OCI-LY1 (cell line): ENCODE results near the gene CD109.
"Not testable (repeated sequence)": the region's sequence is repeated elsewhere in the genome, so short reads cannot be mapped to it uniquely, and the experiment has no call there.

Source experiments
- H2AFZ ChIP-seq: fragments of 200-600 bp; sonication (generic), shearing (Covaris generic); 2 replicates; pipeline ENCODE4 v1.6.0; 2014; ENCODE audit warnings: antibody characterized with exemption, mild to moderate bottlenecking, low read length
- H3F3A ChIP-seq: fragments of 200-600 bp; sonication (generic), shearing (Covaris generic); 2 replicates; pipeline ENCODE4 v1.6.0; 2014; ENCODE audit warnings: mild to moderate bottlenecking, antibody characterized with exemption, low read length, moderate library complexity; ENCODE audit not compliant: insufficient read depth
- H3K27ac ChIP-seq: fragments of 200-600 bp; sonication (generic); 2 replicates; pipeline ENCODE4 v1.5.1; 2014; ENCODE audit warnings: low read length, mixed run types, mild to moderate bottlenecking, low read depth; ENCODE audit not compliant: poor library complexity, severe bottlenecking
- H3K27me3 ChIP-seq: fragments of 200-600 bp; sonication (generic); 2 replicates; pipeline ENCODE4 v1.6.0; 2014; ENCODE audit warnings: antibody characterized with exemption, mild to moderate bottlenecking, low read length, moderate library complexity; ENCODE audit not compliant: insufficient read depth
- H3K36me3 ChIP-seq: fragments of 200-600 bp; sonication (generic); 2 replicates; pipeline ENCODE4 v1.6.1; 2014; ENCODE audit warnings: mild to moderate bottlenecking, antibody characterized with exemption, low read length, moderate library complexity, mixed read lengths; ENCODE audit not compliant: insufficient read depth
- H3K4me1 ChIP-seq: fragments of 200-600 bp; sonication (generic); 2 replicates; pipeline ENCODE4 v1.5.1; 2014; ENCODE audit warnings: mild to moderate bottlenecking, low read length, moderate library complexity; ENCODE audit not compliant: insufficient read depth, severe bottlenecking
- H3K4me2 ChIP-seq: fragments of 200-600 bp; sonication (generic), shearing (Covaris generic); 2 replicates; pipeline ENCODE4 v1.6.1; 2014; ENCODE audit warnings: low read length
- H3K4me3 ChIP-seq: fragments of 200-600 bp; sonication (generic); 2 replicates; pipeline ENCODE4 v1.5.1; 2014; ENCODE audit warnings: low read length, low read depth, mild to moderate bottlenecking, mixed read lengths; ENCODE audit not compliant: poor library complexity, severe bottlenecking
- H3K79me2 ChIP-seq: fragments of 200-600 bp; shearing (Covaris generic); 2 replicates; pipeline ENCODE4 v1.6.1; 2016; ENCODE audit warnings: mixed run types, low read length, mixed read lengths; ENCODE audit not compliant: insufficient read depth
- H3K9ac ChIP-seq: fragments of 200-600 bp; sonication (generic), shearing (Covaris generic); 2 replicates; pipeline ENCODE4 v1.6.1; 2014; ENCODE audit warnings: mild to moderate bottlenecking, low read length, mixed read lengths
- H3K9me2 ChIP-seq: fragments of 200-600 bp; sonication (generic), shearing (Covaris generic); 2 replicates; pipeline ENCODE4 v1.6.1; 2014; ENCODE audit warnings: low read depth, mild to moderate bottlenecking, low read length, mixed read lengths
- H3K9me3 ChIP-seq: fragments of 200-600 bp; shearing (Covaris generic); 2 replicates; pipeline ENCODE4 v1.6.1; 2014; ENCODE audit warnings: low read length, mixed read lengths
- H4K20me1 ChIP-seq: fragments of 200-600 bp; sonication (generic), shearing (Covaris generic); 2 replicates; pipeline ENCODE4 v1.6.0; 2016; ENCODE audit warnings: mild to moderate bottlenecking, low read length; ENCODE audit not compliant: insufficient read depth
- EZH2 ChIP-seq: fragments of 200-600 bp; sonication (generic), shearing (Covaris generic); IDR thresholded peaks from 2 replicates; pipeline ENCODE4 v1.8.0; 2017; ENCODE audit warnings: borderline replicate concordance, mixed run types, mild to moderate bottlenecking, antibody characterized with exemption, low read length, moderate library complexity, mixed read lengths
- TF ChIP-seq, protein P1 (sequence below): fragments of 200-600 bp; sonication (generic), shearing (Covaris generic); IDR thresholded peaks from 2 replicates; pipeline ENCODE4 v1.5.1; 2017; ENCODE audit warnings: mild to moderate bottlenecking, antibody characterized with exemption, low read length, moderate library complexity, mixed read lengths

Gene CD109

GRCh38 chr6:73679009-73679408, 17.0 kb upstream of the CD109 start:
- Histone ChIP-seq H3K36me3 (no peaks in the 10 kb centered on the region), H4K20me1 (no peaks in the 10 kb centered on the region), H3K4me1 (no peaks in the 10 kb centered on the region), H3K79me2 (no peaks in the 10 kb centered on the region), H3K4me2 (no peak overlapping the region), H3K4me3 (no peak overlapping the region), H3F3A (no peaks in the 10 kb centered on the region), H3K9ac (no peak overlapping the region), H3K27ac (no peak overlapping the region), H3K9me3 (no peaks in the 10 kb centered on the region), H3K27me3 (no peaks in the 10 kb centered on the region), H3K9me2 (no peaks in the 10 kb centered on the region), H2AFZ (no peak overlapping the region)
- TF ChIP-seq, protein P1, sequence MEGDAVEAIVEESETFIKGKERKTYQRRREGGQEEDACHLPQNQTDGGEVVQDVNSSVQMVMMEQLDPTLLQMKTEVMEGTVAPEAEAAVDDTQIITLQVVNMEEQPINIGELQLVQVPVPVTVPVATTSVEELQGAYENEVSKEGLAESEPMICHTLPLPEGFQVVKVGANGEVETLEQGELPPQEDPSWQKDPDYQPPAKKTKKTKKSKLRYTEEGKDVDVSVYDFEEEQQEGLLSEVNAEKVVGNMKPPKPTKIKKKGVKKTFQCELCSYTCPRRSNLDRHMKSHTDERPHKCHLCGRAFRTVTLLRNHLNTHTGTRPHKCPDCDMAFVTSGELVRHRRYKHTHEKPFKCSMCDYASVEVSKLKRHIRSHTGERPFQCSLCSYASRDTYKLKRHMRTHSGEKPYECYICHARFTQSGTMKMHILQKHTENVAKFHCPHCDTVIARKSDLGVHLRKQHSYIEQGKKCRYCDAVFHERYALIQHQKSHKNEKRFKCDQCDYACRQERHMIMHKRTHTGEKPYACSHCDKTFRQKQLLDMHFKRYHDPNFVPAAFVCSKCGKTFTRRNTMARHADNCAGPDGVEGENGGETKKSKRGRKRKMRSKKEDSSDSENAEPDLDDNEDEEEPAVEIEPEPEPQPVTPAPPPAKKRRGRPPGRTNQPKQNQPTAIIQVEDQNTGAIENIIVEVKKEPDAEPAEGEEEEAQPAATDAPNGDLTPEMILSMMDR: no peak
- no peak for TF ChIP-seq EZH2

DNA sequence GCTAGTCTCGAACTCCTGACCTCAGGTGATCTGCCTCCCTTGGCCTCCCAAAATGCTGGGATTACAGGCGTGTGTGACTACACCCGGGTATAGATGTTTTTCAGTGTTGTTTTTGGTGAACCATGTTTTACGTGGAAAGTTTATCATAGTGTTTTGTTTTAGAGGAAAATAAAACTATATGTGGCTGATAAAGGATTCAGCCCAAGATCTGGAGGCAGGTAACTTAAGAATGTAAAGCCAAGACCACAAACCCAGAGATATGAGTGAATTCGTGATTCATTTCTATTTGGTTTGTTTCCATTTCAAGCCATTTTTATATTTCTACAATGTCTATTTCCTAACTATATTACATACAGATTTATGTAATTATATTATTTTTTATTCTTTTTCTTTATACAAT, 16.2 kb upstream of the CD109 start:
- H3K27ac ChIP-seq, H3K36me3 ChIP-seq, H3K4me1 ChIP-seq, H3K79me2 ChIP-seq, H3K27me3 ChIP-seq, H3K9me2 ChIP-seq, H3K4me2 ChIP-seq, H2AFZ ChIP-seq, H3K9ac ChIP-seq, H3K9me3 ChIP-seq, H4K20me1 ChIP-seq, H3K4me3 ChIP-seq, H3F3A ChIP-seq: not testable (repeated sequence)

DNA sequence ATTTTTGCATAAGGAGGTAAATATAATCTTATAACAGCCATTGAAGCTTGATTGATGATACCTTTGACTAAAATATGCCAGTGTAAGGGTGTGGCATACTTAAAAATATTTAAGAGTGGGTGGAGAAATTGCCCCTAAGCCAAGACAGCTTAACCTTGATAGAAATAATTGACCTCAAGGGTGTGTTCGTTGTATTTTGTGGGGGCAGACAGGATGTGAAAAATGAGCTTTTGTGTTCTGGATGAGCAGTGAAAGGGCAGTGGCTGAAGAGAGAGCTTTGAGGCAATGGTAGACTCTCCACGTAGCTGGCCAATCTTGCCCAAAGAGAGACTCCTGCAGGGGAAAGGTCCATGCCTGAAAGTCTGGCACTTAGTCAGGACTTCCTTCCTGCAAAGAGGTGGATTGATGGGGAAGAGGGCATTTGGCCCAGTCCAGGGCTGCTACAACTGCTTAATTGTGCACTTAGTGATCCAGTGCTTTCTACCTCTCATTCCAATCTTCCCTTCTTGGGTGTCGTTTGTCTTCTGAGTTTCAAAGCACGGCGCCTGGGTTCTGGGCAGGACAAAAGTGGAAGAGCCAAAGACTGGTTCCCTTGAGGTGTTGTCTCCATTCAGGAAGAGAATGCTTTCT, 15.6 kb upstream of the CD109 start:
- Histone ChIP-seq H3K9ac (no peak overlapping the region), H3K9me3 (no peaks in the 10 kb centered on the region), H3K27ac (no peak overlapping the region), H4K20me1 (no peaks in the 10 kb centered on the region), H3F3A (no peaks in the 10 kb centered on the region), H3K4me1 (no peaks in the 10 kb centered on the region), H3K4me3 (no peak overlapping the region), H3K4me2 (no peak overlapping the region), H3K79me2 (no peaks in the 10 kb centered on the region), H3K27me3 (no peaks in the 10 kb centered on the region), H3K9me2 (no peaks in the 10 kb centered on the region), H2AFZ (no peak overlapping the region), H3K36me3 (no peaks in the 10 kb centered on the region)
- TF ChIP-seq EZH2: no peak
- TF ChIP-seq, protein P1: no peak

DNA sequence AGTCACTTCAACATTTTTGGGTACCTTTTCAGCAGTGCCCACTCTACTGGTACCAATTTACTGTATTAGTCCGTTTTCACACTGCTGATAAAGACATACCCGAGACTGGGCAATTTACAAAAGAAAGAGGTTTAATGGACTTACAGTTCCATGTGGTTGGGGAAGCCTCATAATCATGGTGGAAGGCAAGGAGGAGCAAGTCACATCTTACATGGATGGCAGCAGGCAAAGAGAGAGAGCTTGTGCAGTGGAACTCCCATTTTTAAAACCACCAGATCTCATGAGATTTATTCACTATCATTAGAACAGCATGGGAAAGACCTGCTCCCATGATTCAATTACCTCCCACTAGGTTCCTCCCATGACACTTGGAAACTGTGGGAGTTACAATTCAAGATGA, 12.4 kb upstream of the CD109 start:
- not testable (repeated sequence) for H3K9me3 ChIP-seq, H2AFZ ChIP-seq, H3K9me2 ChIP-seq, H3K9ac ChIP-seq, H3K79me2 ChIP-seq, H3K4me1 ChIP-seq, H3F3A ChIP-seq, H4K20me1 ChIP-seq, H3K4me2 ChIP-seq, H3K27ac ChIP-seq, H3K27me3 ChIP-seq, H3K4me3 ChIP-seq, H3K36me3 ChIP-seq
